Central memory CD4-positive, alpha-beta T cell (primary cell): ENCODE results near the gene NAA10.

Source experiments
- DNase-seq: peaks from one replicate; pipeline ENCODE4 v3.0.0; 2022

Gene NAA10

DNA sequence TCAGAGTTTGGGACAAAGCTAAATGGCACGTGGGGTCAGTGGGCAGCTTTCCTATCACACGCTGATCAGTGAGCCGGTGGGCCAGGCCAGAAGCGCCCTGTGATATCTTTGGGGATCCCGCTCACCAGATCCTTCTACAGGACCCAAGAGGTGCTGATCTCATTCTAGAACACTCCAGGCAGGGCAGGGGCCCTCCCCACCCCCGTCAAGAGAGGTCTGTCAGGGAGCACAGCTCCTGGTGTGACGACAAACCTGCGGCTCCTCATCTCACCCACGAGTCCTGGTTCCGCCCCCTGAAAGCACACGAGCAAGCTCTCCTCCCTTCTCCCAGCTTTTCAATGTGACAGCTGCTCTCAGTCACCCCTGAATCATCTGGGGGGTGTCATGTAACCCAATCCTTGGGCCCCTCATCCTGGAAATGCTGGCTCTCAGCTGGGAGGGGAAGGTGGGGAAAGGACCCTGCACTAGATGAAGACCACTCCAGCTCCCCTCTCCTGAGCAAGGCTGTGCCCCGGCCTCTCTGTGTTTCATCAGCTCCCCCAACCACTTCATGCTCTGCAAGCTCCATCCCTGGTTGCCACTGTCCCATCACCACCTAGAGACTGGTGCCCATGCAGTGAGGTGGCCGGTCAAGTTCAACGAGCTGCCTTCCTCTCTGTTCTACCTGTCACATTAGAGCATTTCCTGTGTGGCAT lies 32.2 kb upstream of the NAA10 start:
- DNase-seq, result no peak

- DNase-seq, result no peak
Observed at GRCh38 chrX:153966283-153966688, 31.4 kb upstream of the NAA10 start.

DNA sequence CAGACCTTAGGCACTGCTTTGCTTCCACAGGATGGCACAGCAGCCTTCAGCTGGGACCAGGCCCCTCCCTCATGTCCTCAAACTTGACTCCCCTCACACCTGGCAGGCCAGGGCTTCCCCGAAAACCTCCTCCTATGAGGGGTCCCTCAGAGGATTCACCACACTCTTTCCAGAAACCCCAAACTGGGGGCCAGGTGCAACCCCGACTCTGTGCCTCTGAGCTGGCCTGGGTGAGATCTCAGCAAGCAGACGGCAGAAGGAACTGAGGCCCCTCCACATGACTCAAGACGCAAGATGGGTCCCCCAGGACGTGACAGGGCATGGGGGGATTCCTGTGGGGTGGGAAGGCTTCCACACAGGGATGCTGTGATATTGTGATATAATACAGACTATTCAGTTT lies 30.6 kb upstream of the NAA10 start:
- no peak for DNase-seq

DNA sequence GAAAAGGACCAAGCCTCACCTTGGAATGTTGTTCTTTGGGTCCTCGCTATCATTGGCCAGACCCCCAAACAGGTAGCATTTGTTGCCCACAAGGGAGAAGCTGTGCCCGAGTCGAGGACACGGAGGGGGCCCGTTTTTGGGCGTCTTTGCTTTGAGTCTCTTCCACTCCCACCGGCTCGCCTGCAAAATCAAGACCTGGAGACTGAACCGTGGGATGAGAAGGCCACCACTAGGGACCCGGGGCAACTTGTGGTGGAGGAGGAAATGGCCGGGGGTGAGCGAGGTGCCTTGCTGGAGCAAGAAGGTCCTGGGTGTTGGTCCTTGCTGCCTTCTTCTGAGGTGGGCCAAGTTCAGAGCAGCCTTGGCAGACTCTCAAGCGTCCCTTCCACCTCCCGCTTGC lies 29.3 kb upstream of the NAA10 start:
- DNase-seq, result no peak

- no peak for DNase-seq
Observed at GRCh38 chrX:153963546-153963945, 28.7 kb upstream of the NAA10 start.

DNA sequence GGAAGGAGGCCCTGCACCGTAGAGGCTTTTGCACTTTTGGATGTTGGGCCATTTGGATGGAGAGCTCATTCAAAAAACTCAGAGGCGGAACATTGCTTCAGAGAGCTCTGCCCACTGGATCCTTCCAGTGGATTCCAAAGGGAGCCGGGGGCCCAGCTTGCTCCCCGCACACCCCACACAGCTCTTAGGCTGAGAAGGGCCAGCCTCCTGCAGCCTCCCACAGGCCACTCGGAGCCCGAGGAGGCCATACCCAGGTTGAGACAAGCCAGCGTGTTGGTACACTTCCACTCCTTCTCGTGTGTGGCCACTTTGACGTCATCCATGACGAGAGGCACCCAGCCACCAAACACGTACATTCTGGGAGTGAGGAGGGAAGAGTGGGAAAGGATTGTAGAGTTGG lies 26.5 kb upstream of the NAA10 start:
- no peak for DNase-seq

DNA sequence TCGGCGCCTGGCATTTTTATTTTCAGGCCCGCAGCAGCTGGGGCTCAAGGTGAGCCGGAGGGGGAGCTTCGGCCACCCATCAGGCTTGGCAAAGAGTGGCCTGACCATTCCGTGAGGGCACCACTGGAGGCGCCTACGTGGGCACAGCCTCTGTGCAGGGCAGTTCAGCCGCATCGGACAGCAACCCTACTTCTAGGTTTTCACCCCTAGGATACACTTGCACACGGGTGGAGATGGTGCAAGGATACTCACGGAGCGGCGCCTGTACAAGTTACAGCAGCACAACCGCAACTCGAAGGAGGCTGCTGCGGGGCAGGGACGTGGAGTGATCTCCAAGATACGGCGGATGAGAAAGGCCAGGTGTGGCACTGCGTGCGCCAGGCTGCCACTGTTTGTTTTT lies 25.9 kb upstream of the NAA10 start:
- DNase-seq, result no peak

GRCh38 chrX:153960077-153960476 lies 25.2 kb upstream of the NAA10 start:
- no peak for DNase-seq

- DNase-seq, result no peak
Observed at GRCh38 chrX:153959649-153960048, 24.8 kb upstream of the NAA10 start.

- no peak for DNase-seq
Observed at GRCh38 chrX:153958605-153959004, 23.8 kb upstream of the NAA10 start.

GRCh38 chrX:153957224-153957623 lies 22.4 kb upstream of the NAA10 start:
- no peak for DNase-seq

DNA sequence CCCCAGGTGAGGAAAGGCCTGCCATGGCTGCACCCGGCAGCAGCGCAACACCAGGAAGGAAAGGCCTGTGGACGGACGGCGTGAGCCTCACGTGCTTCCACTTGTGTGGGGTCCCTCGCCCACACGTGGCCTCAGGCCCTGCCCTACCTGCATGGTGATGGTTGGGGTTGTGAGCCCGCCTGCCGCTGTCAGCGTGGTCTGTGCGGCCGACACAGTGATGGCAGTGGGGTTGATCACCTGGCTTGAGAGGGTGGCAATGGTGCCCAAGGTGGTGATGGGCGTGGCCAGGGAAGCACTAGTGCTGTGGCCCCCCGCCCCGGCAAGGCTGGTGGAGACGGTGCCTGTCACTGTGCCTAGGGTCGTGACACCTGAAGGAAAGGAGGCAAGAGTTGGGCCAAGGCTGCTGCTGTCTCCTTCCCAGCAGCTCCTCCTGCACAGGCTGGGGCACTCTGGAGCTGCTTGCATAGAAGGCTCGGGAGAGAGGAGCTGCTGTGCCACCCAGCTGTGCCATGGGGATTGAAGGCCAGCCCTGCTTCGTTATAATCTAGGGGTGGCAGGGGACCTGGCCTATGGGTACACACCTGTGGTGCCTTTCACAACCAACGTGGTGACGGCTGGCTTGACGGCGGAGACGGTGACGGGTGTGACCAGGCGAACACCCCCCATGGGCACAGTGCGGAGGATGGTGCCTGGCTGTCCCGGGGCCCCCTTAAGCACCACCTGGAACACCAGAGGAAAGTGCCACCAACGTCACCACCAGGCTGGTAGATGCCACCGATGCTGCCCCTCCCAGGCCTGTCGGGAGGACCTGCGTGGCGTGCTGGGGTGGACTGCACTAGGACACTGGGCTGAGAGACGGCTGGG lies 21.4 kb upstream of the NAA10 start:
- no peak for DNase-seq

- no peak for DNase-seq
Observed at GRCh38 chrX:153955228-153955732, 20.4 kb upstream of the NAA10 start.

- no peak for DNase-seq
Observed at GRCh38 chrX:153954558-153955227, 19.9 kb upstream of the NAA10 start.

DNA sequence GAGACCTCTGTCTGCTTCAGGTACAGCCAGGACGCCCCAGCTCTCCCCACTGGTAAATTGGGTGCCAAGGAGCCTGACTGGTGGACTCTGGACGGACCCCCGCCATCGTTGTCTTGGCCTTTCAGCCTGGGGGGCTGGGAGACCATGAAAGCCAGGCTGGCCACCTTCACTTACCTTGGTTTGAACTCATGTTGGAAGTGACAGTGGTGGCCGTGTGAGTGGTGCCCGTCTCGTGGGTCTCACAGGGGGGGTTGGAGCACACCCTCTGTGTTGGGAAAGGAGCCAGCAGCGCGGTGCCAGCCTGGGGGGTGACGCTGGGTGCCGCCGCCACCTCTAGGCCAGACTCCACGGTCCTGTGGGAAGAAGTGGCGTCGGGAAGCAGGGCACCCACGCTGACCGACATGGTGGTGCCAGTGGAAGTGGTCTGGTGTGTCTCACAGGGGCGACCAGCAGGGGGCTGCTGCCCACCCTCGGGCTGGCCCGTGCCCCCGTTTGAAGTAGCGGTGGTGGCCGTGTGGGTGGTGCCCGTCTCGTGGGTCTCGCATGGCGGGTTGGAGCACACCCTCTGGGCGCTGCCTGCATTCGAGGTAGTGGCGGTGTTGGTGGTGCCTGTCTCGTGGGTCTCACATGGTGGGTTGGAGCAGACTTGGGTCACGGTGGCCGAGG lies 19.2 kb upstream of the NAA10 start:
- DNase-seq, result no peak

GRCh38 chrX:153953342-153953830 lies 18.5 kb upstream of the NAA10 start:
- DNase-seq, result peak; percentile 73

DNA sequence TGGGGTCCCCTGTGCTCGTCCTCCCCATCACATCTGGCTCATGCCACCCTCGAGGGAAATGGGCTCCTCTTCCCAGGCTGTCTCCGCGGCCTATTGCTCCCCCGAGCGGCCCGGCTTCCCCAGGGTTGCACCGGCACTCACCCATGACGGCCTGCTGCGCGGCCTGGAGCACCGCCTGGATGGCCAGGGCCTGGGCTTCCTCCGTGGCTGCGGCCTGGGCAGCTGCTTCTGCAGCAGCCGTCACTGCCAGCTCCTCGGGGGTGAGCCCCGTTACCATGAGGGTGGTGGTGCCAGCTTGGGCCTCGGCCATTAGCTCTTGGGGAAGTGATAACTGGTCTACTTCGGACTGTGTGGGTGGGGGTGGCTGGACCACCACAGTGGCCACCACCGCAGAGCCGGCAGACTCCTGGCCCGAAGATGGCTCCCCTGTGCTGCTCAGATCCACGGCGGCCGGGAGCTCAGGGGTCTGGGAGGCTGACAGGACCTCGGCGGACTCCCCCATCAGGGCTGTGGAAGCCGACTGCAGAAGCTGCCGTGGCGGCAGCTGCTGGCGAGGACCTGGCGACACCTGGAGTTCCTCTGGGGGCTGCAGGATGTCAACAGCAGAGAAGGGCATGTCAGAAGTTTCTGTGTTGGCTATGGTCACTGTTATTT lies 17.7 kb upstream of the NAA10 start:
- DNase-seq, result no peak

DNA sequence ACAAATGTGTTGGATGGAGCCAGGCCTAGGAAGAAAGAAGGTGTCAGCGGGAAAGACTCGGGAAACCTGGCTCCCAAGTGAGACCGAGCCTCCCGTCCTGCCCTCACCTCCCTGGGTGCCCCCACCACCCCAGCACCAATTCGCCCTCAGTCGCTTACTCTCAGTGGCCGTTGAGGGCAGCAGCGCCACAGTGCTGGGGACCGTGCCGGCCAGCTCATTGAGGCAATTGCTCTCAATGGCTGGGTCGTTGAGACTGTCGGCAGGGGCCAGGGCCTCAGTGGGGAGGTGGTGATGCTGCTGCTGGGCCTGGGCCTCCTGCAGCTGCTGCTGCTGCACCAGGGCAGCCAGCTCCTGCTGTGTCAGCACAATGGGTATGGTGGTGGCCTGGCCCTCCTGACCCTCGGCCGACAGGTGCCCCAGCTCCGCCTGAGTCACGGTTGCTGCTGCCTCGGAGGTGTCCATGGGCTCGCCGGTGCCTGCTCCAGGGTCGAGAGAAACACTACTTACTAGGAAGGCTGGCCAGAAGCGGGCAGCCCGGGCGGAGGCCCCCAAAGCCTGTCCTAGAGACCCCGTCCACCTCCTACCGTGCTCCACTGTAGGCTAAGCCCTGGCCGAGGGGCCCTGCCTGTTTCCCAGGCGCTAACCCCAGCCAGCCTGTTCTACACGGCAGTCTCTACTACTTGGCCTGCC lies 17.0 kb upstream of the NAA10 start:
- no peak for DNase-seq

GRCh38 chrX:153950127-153950526 lies 15.3 kb upstream of the NAA10 start:
- no peak for DNase-seq

- DNase-seq, result no peak
Observed at GRCh38 chrX:153948847-153949805, 14.3 kb upstream of the NAA10 start.
